Breast epithelium (tissue), 4 donors: Measurements from ENCODE around the gene C6orf58. TPM values are rescaled to one million over a fixed set of nuclear protein-coding genes. Genes with fewer than 3 reads are reported as not detected.
"Not testable (repeated sequence)": the region's sequence is repeated elsewhere in the genome, so short reads cannot be mapped to it uniquely, and the experiment has no call there.

Experiments used
- DNase-seq, 2 donors: peaks; one replicate each; pipeline ENCODE4 v3.0.0-alpha.2; 2019; ENCODE audit warnings: low spot score in 2 of 2
- H3K27ac ChIP-seq, 2 donors: fragments of 200-600 bp; sonication (generic) in 1 of 2; one replicate each; pipeline ENCODE4 v1.5.1; 2016 to 2019; ENCODE audit warnings: mild to moderate bottlenecking in 1 of 2
- H3K27me3 ChIP-seq, 2 donors: fragments of 200-600 bp; sonication (generic) in 1 of 2; one replicate each; pipeline versions ENCODE4 v1.5.1 to v1.6.0; 2017 to 2019; ENCODE audit warnings: control low read depth in 1 of 2, mild to moderate bottlenecking in 1 of 2
- H3K36me3 ChIP-seq: fragments of 200-600 bp; one replicate; pipeline ENCODE4 v1.5.1; 2019
- H3K4me1 ChIP-seq, 2 donors: fragments of 200-600 bp; sonication (generic); one replicate each; pipeline ENCODE4 v1.5.1; 2016 to 2019; ENCODE audit warnings: control low read depth in 1 of 2
- H3K4me3 ChIP-seq, 3 donors: fragments of 200-600 bp; sonication (generic); 1 replicate in 2 of 3; 2 replicates in 1 of 3; pipeline ENCODE4 v1.5.1; 2016 to 2019; ENCODE audit warnings: mild to moderate bottlenecking in 3 of 3, moderate library complexity in 2 of 3
- H3K9me3 ChIP-seq, 2 donors: fragments of 200-600 bp; sonication (generic) in 1 of 2; one replicate each; pipeline ENCODE4 v1.5.1; 2016 to 2019; ENCODE audit warnings: control low read depth in 1 of 2
- CTCF ChIP-seq, 3 donors: fragments of 450-650 bp; IDR thresholded peaks; one replicate each; pipeline ENCODE4 v1.5.1; 2016 to 2017; ENCODE audit warnings: antibody characterized with exemption in 3 of 3, mild to moderate bottlenecking in 3 of 3, moderate library complexity in 3 of 3
- POLR2A ChIP-seq: fragments of 450-650 bp; IDR thresholded peaks from one replicate; pipeline ENCODE4 v1.6.1; 2016; ENCODE audit warnings: antibody characterized with exemption, mild to moderate bottlenecking, moderate library complexity
- POLR2AphosphoS5 ChIP-seq, 3 donors: sonication (generic); formaldehyde crosslinking; IDR thresholded peaks; one replicate each; pipeline ENCODE4 v1.6.1; 2017; ENCODE audit warnings: antibody characterized with exemption in 3 of 3
- intact Hi-C: fragments of 100-400 bp; cut with DNase I; formaldehyde crosslinking; loops from one replicate; pipeline ENCODE4 v1.15.1; 2023; ENCODE audit warnings: low total_unique reads
- total RNA-seq, 3 donors: library from RNA; depleted of rRNA; stranded (reverse); fragments of >200 nt; gene quantifications; one replicate each; pipeline ENCODE4 v1.1.0, GENCODE V29; 2016

The C6orf58 gene
- total RNA-seq, 3 donors from 2014 or later, result 0.44 to 0.66 TPM; not detected in 1

GRCh38 chr6:127587875-127588274 lies 10.9 kb downstream of the C6orf58 start:
- DNase-seq, result no peak
- Histone ChIP-seq H3K27me3 (no peaks in the 10 kb centered on the region), H3K4me1 (no peaks in the 10 kb centered on the region), H3K4me3 (no peak overlapping the region), H3K9me3 (no peaks in the 10 kb centered on the region), H3K36me3 (no peaks in the 10 kb centered on the region), H3K27ac (no peak overlapping the region)
- no peak for TF ChIP-seq POLR2AphosphoS5 (IDR thresholded peaks at IDR 0.05)
- TF ChIP-seq POLR2A, result no peak
- TF ChIP-seq CTCF (IDR thresholded peaks at IDR 0.05), result no peak
- intact Hi-C loops, result no loop called here

- H3K27me3 ChIP-seq, result no peaks in the 10 kb centered on the region
- H3K4me3 ChIP-seq, result no peak overlapping the region
- H3K27ac ChIP-seq, result no peak overlapping the region
- H3K9me3 ChIP-seq, result no peaks in the 10 kb centered on the region
- intact Hi-C loops, result no loop called here
- H3K36me3 ChIP-seq, result no peaks in the 10 kb centered on the region
- DNase-seq, result no peak
- TF ChIP-seq POLR2AphosphoS5 (IDR thresholded peaks at IDR 0.05), result no peak
- no peaks in the 10 kb centered on the region for H3K4me1 ChIP-seq
Measured at GRCh38 chr6:127589135-127589534, 12.2 kb downstream of the C6orf58 start.

GRCh38 chr6:127590344-127590743 lies 13.4 kb downstream of the C6orf58 start:
- H3K9me3 ChIP-seq, result no peaks in the 10 kb centered on the region
- H3K4me1 ChIP-seq, result no peaks in the 10 kb centered on the region
- no peak overlapping the region for H3K4me3 ChIP-seq
- DNase-seq, result no peak
- H3K27ac ChIP-seq, result no peak overlapping the region
- no peaks in the 10 kb centered on the region for H3K27me3 ChIP-seq
- H3K36me3 ChIP-seq, result no peaks in the 10 kb centered on the region
- intact Hi-C loops, result no loop called here
- TF ChIP-seq POLR2A, result no peak
- TF ChIP-seq CTCF (IDR thresholded peaks at IDR 0.05), result no peak
- TF ChIP-seq POLR2AphosphoS5 (IDR thresholded peaks at IDR 0.05), result no peak

- no peak for TF ChIP-seq CTCF (IDR thresholded peaks at IDR 0.05)
- TF ChIP-seq POLR2AphosphoS5 (IDR thresholded peaks at IDR 0.05), result no peak
- no peak for TF ChIP-seq POLR2A
- Histone ChIP-seq H3K36me3 (no peaks in the 10 kb centered on the region), H3K27ac (no peak overlapping the region), H3K9me3 (no peaks in the 10 kb centered on the region), H3K4me1 (no peaks in the 10 kb centered on the region), H3K4me3 (no peak overlapping the region), H3K27me3 (no peaks in the 10 kb centered on the region)
- intact Hi-C loops, result no loop called here
- no peak for DNase-seq
Measured at GRCh38 chr6:127592964-127593363, 16.0 kb downstream of the C6orf58 start.

GRCh38 chr6:127593456-127593855 lies 16.5 kb downstream of the C6orf58 start:
- H3K9me3 ChIP-seq, H3K4me3 ChIP-seq, DNase-seq, intact Hi-C loops, H3K36me3 ChIP-seq, H3K27ac ChIP-seq, H3K4me1 ChIP-seq, H3K27me3 ChIP-seq: not testable (repeated sequence)

GRCh38 chr6:127606131-127606562 lies 29.2 kb downstream of the C6orf58 start:
- DNase-seq, result no peak
- no peak for TF ChIP-seq POLR2AphosphoS5 (IDR thresholded peaks at IDR 0.05)
- no peak for TF ChIP-seq CTCF (IDR thresholded peaks at IDR 0.05)
- TF ChIP-seq POLR2A, result no peak

More at GRCh38 chr6:127606131-127606562, 29.2 kb downstream of the C6orf58 start:
- intact Hi-C loops, result no loop called here
- H3K4me3 ChIP-seq, result no peak overlapping the region
- peaks cover 0 to 20% of the 10 kb centered on the region in 2 donors for H3K9me3 ChIP-seq
- H3K27ac ChIP-seq, result no peak overlapping the region
- no peaks in the 10 kb centered on the region for H3K27me3 ChIP-seq
- no peaks in the 10 kb centered on the region for H3K36me3 ChIP-seq
- no peaks in the 10 kb centered on the region for H3K4me1 ChIP-seq
